Measurements from ENCODE around the gene CACNA1D. TPM values are rescaled to one million over a fixed set of nuclear protein-coding genes. Genes with fewer than 3 reads are reported as not detected.

Gene CACNA1D
- total RNA-seq, 1 experiment from 2014 or later: 1.1 TPM

- H3K79me2 ChIP-seq (ENCODE audit: insufficient read depth, low read length): no peaks in the 10 kb centered on the region
- no peak for ATAC-seq
- H2AFZ ChIP-seq (ENCODE audit: low read depth, low read length, poor library complexity, severe bottlenecking): no peak overlapping the region
- no peaks in the 10 kb centered on the region for H3K36me3 ChIP-seq (ENCODE audit: control insufficient read depth in 1 of 2, insufficient read depth in 2 of 2, low read length in 2 of 2)
- no peaks in the 10 kb centered on the region for H3K9me3 ChIP-seq (ENCODE audit: control insufficient read depth in 1 of 2, insufficient read depth in 1 of 2, low read depth in 1 of 2, low read length in 2 of 2)
- H3K9ac ChIP-seq (ENCODE audit: low read length): no peak overlapping the region
- ChIA-PET CTCF (interaction anchor here (1.0 kb wide), 1 partner anchor 16 kb away, joined by 3 read pairs; no protein-coding TSS in a partner anchor), RAD21 (ENCODE audit: low non-redundant PET in 1 of 2, low total read pairs in 2 of 2, uncharacterized antibody in 2 of 2, unreplicated experiment in 2 of 2) (interaction anchor here in 1 of 2 experiments (0.6 kb wide), 1 partner anchor 169 kb away, joined by 3 read pairs; no protein-coding TSS in a partner anchor), POLR2A (no interaction called here)
- no peaks in the 10 kb centered on the region for H4K20me1 ChIP-seq (ENCODE audit: insufficient read depth)
- H3K27ac ChIP-seq (ENCODE audit: low read depth, low read length): no peak overlapping the region
- H3K27me3 ChIP-seq (ENCODE audit: insufficient read depth, low read length): peaks cover 39% of the 10 kb centered on the region
- no peak for DNase-seq (ENCODE audit: low read depth, low spot score)
- no peak overlapping the region for H3K4me3 ChIP-seq (replicated peaks in 1 of 2; ENCODE audit: low read depth in 1 of 2, low read length in 2 of 2)
- no peak overlapping the region for H3K4me2 ChIP-seq (ENCODE audit: low read length)
- H3K9me2 ChIP-seq (ENCODE audit: insufficient read depth): no peaks in the 10 kb centered on the region
- no TSS peak for BruUV-seq (replicated peaks)
- TF ChIP-seq SRF (IDR thresholded peaks at IDR 0.05; ENCODE audit: low read depth) (no peak), MAX (IDR thresholded peaks at IDR 0.05) (no peak)
- intact Hi-C loops (cut with micrococcal nuclease): no loop called here
- no peaks in the 10 kb centered on the region for H3K4me1 ChIP-seq (ENCODE audit: control insufficient read depth in 1 of 2, insufficient read depth in 2 of 2, low read length in 2 of 2)
Measured at GRCh38 chr3:53682807-53683206, 188.4 kb downstream of the CACNA1D start.

- no TSS peak for BruUV-seq (replicated peaks)
- H3K4me1 ChIP-seq (ENCODE audit: control insufficient read depth in 1 of 2, insufficient read depth in 2 of 2, low read length in 2 of 2): no peaks in the 10 kb centered on the region
- H3K36me3 ChIP-seq (ENCODE audit: control insufficient read depth in 1 of 2, insufficient read depth in 2 of 2, low read length in 2 of 2): no peaks in the 10 kb centered on the region
- H3K9ac ChIP-seq (ENCODE audit: low read length): no peak overlapping the region
- CTCF ChIA-PET: no interaction called here
- H3K9me2 ChIP-seq (ENCODE audit: insufficient read depth): no peaks in the 10 kb centered on the region
- no peaks in the 10 kb centered on the region for H4K20me1 ChIP-seq (ENCODE audit: insufficient read depth)
- no peak overlapping the region for H2AFZ ChIP-seq (ENCODE audit: low read depth, low read length, poor library complexity, severe bottlenecking)
- POLR2A ChIA-PET: no interaction called here
- H3K4me2 ChIP-seq (ENCODE audit: low read length): no peak overlapping the region
- ATAC-seq: no peak
- no peak overlapping the region for H3K27ac ChIP-seq (ENCODE audit: low read depth, low read length)
- TF ChIP-seq POLR2AphosphoS5 (IDR thresholded peaks at IDR 0.05; ENCODE audit: low read depth, low read length): no peak
- TF ChIP-seq SIN3A (IDR thresholded peaks at IDR 0.05; ENCODE audit: low read depth): no peak
- TF ChIP-seq YY1 (IDR thresholded peaks at IDR 0.05; ENCODE audit: extremely low read depth, insufficient replicate concordance, low read depth, low read length): no peak
- TF ChIP-seq MAX (IDR thresholded peaks at IDR 0.05): no peak
- TF ChIP-seq CBX3 (IDR thresholded peaks at IDR 0.05; ENCODE audit: low read depth): no peak
- no peak for TF ChIP-seq EZH2 (IDR thresholded peaks at IDR 0.05)
- no peak for TF ChIP-seq EGR1 (IDR thresholded peaks at IDR 0.05; ENCODE audit: low read depth)
- no peak for TF ChIP-seq CEBPB (IDR thresholded peaks at IDR 0.05; ENCODE audit: low read depth)
- no peak for TF ChIP-seq ZNF274 (IDR thresholded peaks at IDR 0.05; ENCODE audit: low read depth, low read length)
- TF ChIP-seq ZBTB33 (IDR thresholded peaks at IDR 0.05; ENCODE audit: extremely low read depth, insufficient replicate concordance, low read length): no peak
- TF ChIP-seq POLR2A (IDR thresholded peaks at IDR 0.05; ENCODE audit: borderline replicate concordance, extremely low read depth, insufficient read depth, insufficient read length): no peak
- no peak for TF ChIP-seq JUND (IDR thresholded peaks at IDR 0.05)
- TF ChIP-seq ATF3 (IDR thresholded peaks at IDR 0.05): no peak
- TF ChIP-seq EZH2phosphoT487 (IDR thresholded peaks at IDR 0.05; ENCODE audit: borderline replicate concordance): no peak
- TF ChIP-seq ZFX (IDR thresholded peaks at IDR 0.05): no peak
- TF ChIP-seq SRF (IDR thresholded peaks at IDR 0.05; ENCODE audit: low read depth): no peak
- no peak for TF ChIP-seq TCF7L2 (IDR thresholded peaks at IDR 0.05; ENCODE audit: borderline replicate concordance, extremely low read depth, insufficient read depth, insufficient read length)
- TF ChIP-seq ELF1 (IDR thresholded peaks at IDR 0.05; ENCODE audit: borderline replicate concordance, low read depth): no peak
- intact Hi-C loops (cut with micrococcal nuclease): no loop called here
- H3K79me2 ChIP-seq (ENCODE audit: insufficient read depth, low read length): no peaks in the 10 kb centered on the region
- RAD21 ChIA-PET (ENCODE audit: low non-redundant PET in 1 of 2, low total read pairs in 2 of 2, uncharacterized antibody in 2 of 2, unreplicated experiment in 2 of 2): no interaction called here
- H3K27me3 ChIP-seq (ENCODE audit: insufficient read depth, low read length): peaks cover 20% of the 10 kb centered on the region
- H3K4me3 ChIP-seq (replicated peaks in 1 of 2; ENCODE audit: low read depth in 1 of 2, low read length in 2 of 2): no peak overlapping the region
- H3K9me3 ChIP-seq (ENCODE audit: control insufficient read depth in 1 of 2, insufficient read depth in 1 of 2, low read depth in 1 of 2, low read length in 2 of 2): no peaks in the 10 kb centered on the region
- DNase-seq (ENCODE audit: low read depth, low spot score): no peak
Measured at GRCh38 chr3:53688066-53688465, 193.7 kb downstream of the CACNA1D start.

Data from HCT116 (cell line).